Measurements from ENCODE around the gene IL31RA.
"Not testable (repeated sequence)": the region's sequence is repeated elsewhere in the genome, so short reads cannot be mapped to it uniquely, and the experiment has no call there.

Gene IL31RA

GRCh38 chr5:55925712-55926111, 74.6 kb downstream of the IL31RA start:
- no peak for DNase-seq (ENCODE audit: low read depth)

GRCh38 chr5:55926476-55926875, 75.3 kb downstream of the IL31RA start:
- DNase-seq (ENCODE audit: low read depth) = no peak

- DNase-seq (ENCODE audit: low read depth) = no peak
Measured at GRCh38 chr5:55927861-55928655, 76.9 kb downstream of the IL31RA start.

- DNase-seq (ENCODE audit: low read depth) = no peak
Measured at GRCh38 chr5:55929020-55929799, 78.1 kb downstream of the IL31RA start.

- DNase-seq (ENCODE audit: low read depth) = no peak
Measured at GRCh38 chr5:55932700-55933099, 81.5 kb downstream of the IL31RA start.

GRCh38 chr5:55933377-55934114, 82.4 kb downstream of the IL31RA start:
- DNase-seq (ENCODE audit: low read depth) = no peak

- no peak for DNase-seq (ENCODE audit: low read depth)
Measured at GRCh38 chr5:55934115-55934613, 83.0 kb downstream of the IL31RA start.

- no peak for DNase-seq (ENCODE audit: low read depth)
Measured at GRCh38 chr5:55934720-55935119, 83.6 kb downstream of the IL31RA start.

GRCh38 chr5:55935371-55935770, 84.2 kb downstream of the IL31RA start:
- no peak for DNase-seq (ENCODE audit: low read depth)

GRCh38 chr5:55936100-55936693, 85.0 kb downstream of the IL31RA start:
- DNase-seq (ENCODE audit: low read depth) = peak; percentile 64

- not testable (repeated sequence) for DNase-seq (ENCODE audit: low read depth)
Measured at GRCh38 chr5:55937598-55937997, 86.4 kb downstream of the IL31RA start.

- not testable (repeated sequence) for DNase-seq (ENCODE audit: low read depth)
Measured at GRCh38 chr5:55941154-55941553, 90.0 kb downstream of the IL31RA start.

- DNase-seq (ENCODE audit: low read depth) = no peak
Measured at GRCh38 chr5:55959208-55959607, 108.1 kb downstream of the IL31RA start.

- DNase-seq (ENCODE audit: low read depth) = no peak
Measured at GRCh38 chr5:55960779-55961178, 109.6 kb downstream of the IL31RA start.

- DNase-seq (ENCODE audit: low read depth) = no peak
Measured at GRCh38 chr5:55965525-55965924, 114.4 kb downstream of the IL31RA start.

GRCh38 chr5:55966284-55966683, 115.1 kb downstream of the IL31RA start:
- no peak for DNase-seq (ENCODE audit: low read depth)

- DNase-seq (ENCODE audit: low read depth) = no peak
Measured at GRCh38 chr5:55969956-55970355, 118.8 kb downstream of the IL31RA start.
